H1 (cell line): ENCODE data around the gene PYGB.

Source experiments
- CHD2 ChIP-seq: IDR thresholded peaks from 2 replicates; pipeline ENCODE4 v1.6.1; 2012; ENCODE audit warnings: low read length, improper control_type of control experiment
- HDAC2 ChIP-seq, 2 experiments: fragments of 300-600 bp in 1 of 2; sonication (generic) in 1 of 2; IDR thresholded peaks; 2 replicates each; pipeline ENCODE4 v1.6.1; 2011 to 2012; ENCODE audit warnings: low read depth in 2 of 2, low read length in 2 of 2, mild to moderate bottlenecking in 2 of 2, moderate library complexity in 2 of 2, borderline replicate concordance in 1 of 2, inconsistent platforms in 1 of 2
- JUND ChIP-seq: IDR thresholded peaks from 2 replicates; pipeline ENCODE4 v1.6.1; 2011; ENCODE audit warnings: mild to moderate bottlenecking, improper control_type of control experiment, low read length
- POLR2A ChIP-seq, 2 experiments: IDR thresholded peaks; 1 replicate in 1 of 2; 2 replicates in 1 of 2; pipeline ENCODE4 v1.6.1; 2011; ENCODE audit warnings: low read depth in 2 of 2, low read length in 2 of 2, mild to moderate bottlenecking in 2 of 2; ENCODE audit errors: control extremely low read depth in 1 of 2
- SIN3A ChIP-seq, 2 experiments: IDR thresholded peaks in 1 of 2; conservative IDR thresholded peaks in 1 of 2; 2 replicates each; pipeline ENCODE4 v1.6.1; 2011 to 2012; ENCODE audit warnings: low read length in 2 of 2, improper control_type of control experiment in 1 of 2, low read depth in 1 of 2, mild to moderate bottlenecking in 1 of 2
- SUZ12 ChIP-seq: fragments of 200-600 bp; sonication (generic); IDR thresholded peaks from 2 replicates; pipeline ENCODE4 v1.6.1; 2012; ENCODE audit warnings: mild to moderate bottlenecking, inconsistent platforms, low read length, moderate library complexity, mixed read lengths
- TF ChIP-seq, protein P1 (sequence below), 3 experiments: IDR thresholded peaks; 1 replicate in 2 of 3; 2 replicates in 1 of 3; pipeline versions ENCODE4 v1.5.1 to v1.6.1; 2011; ENCODE audit warnings: low read length in 3 of 3, mild to moderate bottlenecking in 3 of 3, inconsistent platforms in 2 of 3, low read depth in 1 of 3, moderate library complexity in 1 of 3; ENCODE audit not compliant: insufficient read depth in 1 of 3; ENCODE audit errors: control extremely low read depth in 1 of 3

DNA sequence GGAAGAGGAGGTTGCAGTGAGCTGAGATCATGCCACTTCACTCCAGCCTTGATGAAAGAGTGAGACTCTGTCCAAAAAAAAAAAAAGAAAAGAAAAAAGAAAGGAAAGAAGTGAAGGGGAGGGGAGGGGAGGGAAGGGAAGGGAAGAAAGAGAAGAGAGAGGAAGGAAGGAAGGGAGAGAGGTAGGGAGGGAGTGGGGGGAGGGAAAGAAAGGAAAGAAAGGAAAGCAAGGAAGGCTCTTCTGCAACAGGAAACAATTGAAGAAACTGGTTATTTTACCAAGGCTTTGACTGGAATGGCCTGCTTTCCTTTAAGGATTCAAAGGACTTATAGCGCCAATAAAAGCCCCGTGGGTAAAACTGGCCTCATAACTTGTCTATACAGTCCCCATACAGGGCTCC is 78.1 kb downstream of the PYGB start:
- TF ChIP-seq POLR2A (IDR thresholded peaks at IDR 0.05; ENCODE audit: control extremely low read depth in 1 of 2, low read depth in 2 of 2, low read length in 2 of 2) = no peak
- TF ChIP-seq SIN3A (conservative IDR thresholded peaks at IDR 0.05 in 1 of 2, IDR thresholded peaks at IDR 0.05 in 1 of 2; ENCODE audit: low read depth in 1 of 2, low read length in 2 of 2) = no peak
- TF ChIP-seq, protein P1, sequence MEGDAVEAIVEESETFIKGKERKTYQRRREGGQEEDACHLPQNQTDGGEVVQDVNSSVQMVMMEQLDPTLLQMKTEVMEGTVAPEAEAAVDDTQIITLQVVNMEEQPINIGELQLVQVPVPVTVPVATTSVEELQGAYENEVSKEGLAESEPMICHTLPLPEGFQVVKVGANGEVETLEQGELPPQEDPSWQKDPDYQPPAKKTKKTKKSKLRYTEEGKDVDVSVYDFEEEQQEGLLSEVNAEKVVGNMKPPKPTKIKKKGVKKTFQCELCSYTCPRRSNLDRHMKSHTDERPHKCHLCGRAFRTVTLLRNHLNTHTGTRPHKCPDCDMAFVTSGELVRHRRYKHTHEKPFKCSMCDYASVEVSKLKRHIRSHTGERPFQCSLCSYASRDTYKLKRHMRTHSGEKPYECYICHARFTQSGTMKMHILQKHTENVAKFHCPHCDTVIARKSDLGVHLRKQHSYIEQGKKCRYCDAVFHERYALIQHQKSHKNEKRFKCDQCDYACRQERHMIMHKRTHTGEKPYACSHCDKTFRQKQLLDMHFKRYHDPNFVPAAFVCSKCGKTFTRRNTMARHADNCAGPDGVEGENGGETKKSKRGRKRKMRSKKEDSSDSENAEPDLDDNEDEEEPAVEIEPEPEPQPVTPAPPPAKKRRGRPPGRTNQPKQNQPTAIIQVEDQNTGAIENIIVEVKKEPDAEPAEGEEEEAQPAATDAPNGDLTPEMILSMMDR (IDR thresholded peaks at IDR 0.05; ENCODE audit: control extremely low read depth in 1 of 3, insufficient read depth in 1 of 3, low read depth in 1 of 3, low read length in 3 of 3) = no peak
- TF ChIP-seq CHD2 = no peak
- no peak for TF ChIP-seq HDAC2 (IDR thresholded peaks at IDR 0.05; ENCODE audit: borderline replicate concordance in 1 of 2, low read depth in 2 of 2, low read length in 2 of 2)
- no peak for TF ChIP-seq JUND
- no peak for TF ChIP-seq SUZ12
